ENCODE data around the gene FAM83F.

DNA sequence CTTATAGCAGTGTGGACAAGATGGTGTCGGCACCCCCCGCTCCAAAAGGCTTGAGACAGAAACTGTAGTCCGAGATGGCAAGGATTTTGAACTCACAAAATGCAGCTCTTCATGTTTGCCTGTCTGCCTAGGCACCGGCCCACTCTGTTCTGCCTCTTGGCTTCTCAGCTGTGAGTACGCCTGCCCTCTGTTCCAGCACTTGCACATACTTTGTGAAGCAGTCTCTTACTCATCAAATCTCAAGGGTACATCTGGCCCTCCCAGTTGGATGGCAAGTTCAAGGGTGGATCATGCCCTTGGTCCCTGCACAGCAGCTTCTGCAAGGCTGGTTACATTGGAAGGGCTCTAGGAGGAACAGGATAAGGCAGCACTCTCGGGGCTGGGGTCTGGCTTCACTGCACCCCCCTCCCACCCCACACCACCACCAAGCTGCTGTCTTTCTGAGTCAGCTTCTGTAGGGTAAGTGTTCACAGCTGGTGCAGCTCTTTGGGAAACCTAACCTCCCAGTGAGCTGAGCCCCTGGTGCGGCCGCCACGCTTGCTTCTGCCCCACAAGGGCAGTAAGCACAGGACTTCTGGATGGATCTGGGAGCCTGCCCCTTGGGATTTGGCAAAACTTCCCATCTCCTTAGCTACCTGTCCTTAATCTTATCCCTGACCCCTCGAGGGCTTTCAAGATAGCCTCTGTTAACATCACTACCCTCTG, 37.2 kb downstream of the FAM83F start:
- TF ChIP-seq, protein P1, sequence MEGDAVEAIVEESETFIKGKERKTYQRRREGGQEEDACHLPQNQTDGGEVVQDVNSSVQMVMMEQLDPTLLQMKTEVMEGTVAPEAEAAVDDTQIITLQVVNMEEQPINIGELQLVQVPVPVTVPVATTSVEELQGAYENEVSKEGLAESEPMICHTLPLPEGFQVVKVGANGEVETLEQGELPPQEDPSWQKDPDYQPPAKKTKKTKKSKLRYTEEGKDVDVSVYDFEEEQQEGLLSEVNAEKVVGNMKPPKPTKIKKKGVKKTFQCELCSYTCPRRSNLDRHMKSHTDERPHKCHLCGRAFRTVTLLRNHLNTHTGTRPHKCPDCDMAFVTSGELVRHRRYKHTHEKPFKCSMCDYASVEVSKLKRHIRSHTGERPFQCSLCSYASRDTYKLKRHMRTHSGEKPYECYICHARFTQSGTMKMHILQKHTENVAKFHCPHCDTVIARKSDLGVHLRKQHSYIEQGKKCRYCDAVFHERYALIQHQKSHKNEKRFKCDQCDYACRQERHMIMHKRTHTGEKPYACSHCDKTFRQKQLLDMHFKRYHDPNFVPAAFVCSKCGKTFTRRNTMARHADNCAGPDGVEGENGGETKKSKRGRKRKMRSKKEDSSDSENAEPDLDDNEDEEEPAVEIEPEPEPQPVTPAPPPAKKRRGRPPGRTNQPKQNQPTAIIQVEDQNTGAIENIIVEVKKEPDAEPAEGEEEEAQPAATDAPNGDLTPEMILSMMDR (IDR thresholded peaks at IDR 0.05): no peak
- TF ChIP-seq SOX15 (CRISPR knock-in tag; IDR thresholded peaks at IDR 0.05): no peak
- TF ChIP-seq, protein P2, sequence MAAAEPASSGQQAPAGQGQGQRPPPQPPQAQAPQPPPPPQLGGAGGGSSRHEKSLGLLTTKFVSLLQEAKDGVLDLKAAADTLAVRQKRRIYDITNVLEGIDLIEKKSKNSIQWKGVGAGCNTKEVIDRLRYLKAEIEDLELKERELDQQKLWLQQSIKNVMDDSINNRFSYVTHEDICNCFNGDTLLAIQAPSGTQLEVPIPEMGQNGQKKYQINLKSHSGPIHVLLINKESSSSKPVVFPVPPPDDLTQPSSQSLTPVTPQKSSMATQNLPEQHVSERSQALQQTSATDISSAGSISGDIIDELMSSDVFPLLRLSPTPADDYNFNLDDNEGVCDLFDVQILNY (CRISPR knock-in tag; IDR thresholded peaks at IDR 0.05): no peak

All from WTC11 (cell line).